WTC11 (cell line): ENCODE results near the gene PLPPR5. TPM values are rescaled to one million over a fixed set of nuclear protein-coding genes. Genes with fewer than 3 reads are reported as not detected.

Source experiments
- ATAC-seq: fragments of 200-7000 bp; cut with Tn5 transposase; 2 replicates; pipeline ENCODE4 v1.10.0; 2021; ENCODE audit warnings: mild to moderate bottlenecking, moderate library complexity
- CTCF ChIA-PET: fragments of 300-600 bp; sonication (Branson Sonifier 250); formaldehyde crosslinking; loops from one replicate; lab custom pipeline; 2021; ENCODE audit warnings: antibody characterized with exemption; lab: Charles Lee
- POLR2A ChIA-PET: fragments of 350-600 bp; sonication (Branson Sonifier 250); formaldehyde crosslinking; loops from one replicate; lab custom pipeline; 2021; ENCODE audit warnings: antibody characterized with exemption; lab: Charles Lee
- DNase-seq: peaks from one replicate; pipeline ENCODE4 v3.0.0; 2021; ENCODE audit warnings: low spot score
- H3K27ac Mint-ChIP-seq: 2 replicates; pipeline ENCODE4 v1.8.0; 2021; ENCODE audit warnings: mixed read lengths
- H3K27me3 Mint-ChIP-seq: 2 replicates; pipeline ENCODE4 v1.8.0; 2021; ENCODE audit warnings: low read depth, mild to moderate bottlenecking, moderate library complexity, mixed read lengths
- H3K36me3 Mint-ChIP-seq: 2 replicates; pipeline ENCODE4 v1.8.0; 2021; ENCODE audit warnings: mixed read lengths
- H3K4me1 Mint-ChIP-seq: 2 replicates; pipeline ENCODE4 v1.8.0; 2022; ENCODE audit warnings: mixed read lengths
- H3K4me3 Mint-ChIP-seq: 2 replicates; pipeline ENCODE4 v1.8.0; 2021; ENCODE audit warnings: mild to moderate bottlenecking, moderate library complexity, mixed read lengths
- H3K9me3 Mint-ChIP-seq: 2 replicates; pipeline ENCODE4 v1.8.0; 2021; ENCODE audit warnings: mixed read lengths
- ATF6 ChIP-seq: sonication (generic); formaldehyde crosslinking; IDR thresholded peaks from 2 replicates; pipeline ENCODE4 v1.8.1; 2023; ENCODE audit warnings: mild to moderate bottlenecking, missing genetic modification reagents
- FOXK1 ChIP-seq: sonication (generic); formaldehyde crosslinking; IDR thresholded peaks from 2 replicates; pipeline ENCODE4 v1.8.0; 2022; ENCODE audit warnings: mild to moderate bottlenecking, moderate library complexity, missing genetic modification reagents
- FOXP1 ChIP-seq: sonication (generic); formaldehyde crosslinking; IDR thresholded peaks from 2 replicates; pipeline ENCODE4 v1.8.0; 2022; ENCODE audit warnings: missing genetic modification reagents, mild to moderate bottlenecking, moderate library complexity, borderline replicate concordance
- IRF2 ChIP-seq: sonication (generic); formaldehyde crosslinking; IDR thresholded peaks from 2 replicates; pipeline ENCODE4 v1.8.0; 2022; ENCODE audit warnings: low read depth, missing genetic modification reagents, borderline replicate concordance
- TEAD1 ChIP-seq: sonication (generic); formaldehyde crosslinking; IDR thresholded peaks from 2 replicates; pipeline ENCODE4 v1.8.0; 2022; ENCODE audit warnings: mild to moderate bottlenecking, missing genetic modification reagents
- ZNF121 ChIP-seq: sonication (generic); formaldehyde crosslinking; IDR thresholded peaks from 2 replicates; pipeline ENCODE4 v1.8.0; 2023; ENCODE audit warnings: missing genetic modification reagents
- ZNF232 ChIP-seq: sonication (generic); formaldehyde crosslinking; IDR thresholded peaks from 2 replicates; pipeline ENCODE4 v1.8.0; 2022; ENCODE audit warnings: mild to moderate bottlenecking, missing genetic modification reagents
- ZNF396 ChIP-seq: fragments of 250-450 bp; sonication (Bioruptor Pico); IDR thresholded peaks from 2 replicates; pipeline ENCODE4 v1.8.0; 2021; ENCODE audit warnings: mild to moderate bottlenecking, moderate library complexity, borderline replicate concordance
- total RNA-seq: library from RNA; stranded (reverse); gene quantifications from 3 replicates; pipeline ENCODE4 v1.2.3, GENCODE V29; 2021
- TF ChIP-seq, protein P1 (sequence below): sonication (generic); formaldehyde crosslinking; IDR thresholded peaks from 2 replicates; pipeline ENCODE4 v1.8.0; 2022; ENCODE audit warnings: mild to moderate bottlenecking, missing genetic modification reagents
- TF ChIP-seq, protein P2 (sequence below): sonication (generic); formaldehyde crosslinking; IDR thresholded peaks from 2 replicates; pipeline ENCODE4 v1.8.1; 2023; ENCODE audit warnings: mild to moderate bottlenecking, missing genetic modification reagents, moderate library complexity
- TF ChIP-seq, protein P3 (sequence below): sonication (generic); formaldehyde crosslinking; IDR thresholded peaks from 2 replicates; pipeline ENCODE4 v1.8.1; 2022; ENCODE audit warnings: low read depth, missing genetic modification reagents, borderline replicate concordance
- TF ChIP-seq, protein P4 (sequence below): sonication (generic); formaldehyde crosslinking; IDR thresholded peaks from 2 replicates; pipeline ENCODE4 v1.8.0; 2023; ENCODE audit warnings: missing genetic modification reagents
- TF ChIP-seq, protein P5 (sequence below): sonication (generic); formaldehyde crosslinking; IDR thresholded peaks from 2 replicates; pipeline ENCODE4 v1.8.1; 2022; ENCODE audit warnings: mild to moderate bottlenecking, moderate library complexity, missing genetic modification reagents
- TF ChIP-seq, protein P6 (sequence below): sonication (generic); formaldehyde crosslinking; IDR thresholded peaks from 2 replicates; pipeline ENCODE4 v1.8.0; 2022; ENCODE audit warnings: mild to moderate bottlenecking, missing genetic modification reagents
- TF ChIP-seq, protein P7 (sequence below): fragments of 250-450 bp; sonication (Bioruptor Pico); IDR thresholded peaks from 2 replicates; pipeline ENCODE4 v1.9.0; 2021; ENCODE audit warnings: mild to moderate bottlenecking, borderline replicate concordance
- TF ChIP-seq, protein P8 (sequence below): sonication (generic); formaldehyde crosslinking; IDR thresholded peaks from 2 replicates; pipeline ENCODE4 v1.8.1; 2022; ENCODE audit warnings: low read depth, mild to moderate bottlenecking, moderate library complexity, missing genetic modification reagents, borderline replicate concordance

The PLPPR5 gene
- total RNA-seq, 1 experiment from 2014 or later: 1.6 TPM

GRCh38 chr1:98947071-98947470 is 57.6 kb downstream of the PLPPR5 start:
- POLR2A ChIA-PET: no interaction called here
- CTCF ChIA-PET: no interaction called here
- DNase-seq (no peak), ATAC-seq (no peak)
- Mint-ChIP-seq H3K27me3 (no peaks in the 10 kb centered on the region), H3K4me3 (no peak overlapping the region), H3K36me3 (no peaks in the 10 kb centered on the region), H3K9me3 (no peaks in the 10 kb centered on the region), H3K4me1 (no peaks in the 10 kb centered on the region), H3K27ac (no peak overlapping the region)
- no peak for TF ChIP-seq FOXP1 (CRISPR knock-in tag)
- no peak for TF ChIP-seq TEAD1 (CRISPR knock-in tag)
- TF ChIP-seq, protein P1, sequence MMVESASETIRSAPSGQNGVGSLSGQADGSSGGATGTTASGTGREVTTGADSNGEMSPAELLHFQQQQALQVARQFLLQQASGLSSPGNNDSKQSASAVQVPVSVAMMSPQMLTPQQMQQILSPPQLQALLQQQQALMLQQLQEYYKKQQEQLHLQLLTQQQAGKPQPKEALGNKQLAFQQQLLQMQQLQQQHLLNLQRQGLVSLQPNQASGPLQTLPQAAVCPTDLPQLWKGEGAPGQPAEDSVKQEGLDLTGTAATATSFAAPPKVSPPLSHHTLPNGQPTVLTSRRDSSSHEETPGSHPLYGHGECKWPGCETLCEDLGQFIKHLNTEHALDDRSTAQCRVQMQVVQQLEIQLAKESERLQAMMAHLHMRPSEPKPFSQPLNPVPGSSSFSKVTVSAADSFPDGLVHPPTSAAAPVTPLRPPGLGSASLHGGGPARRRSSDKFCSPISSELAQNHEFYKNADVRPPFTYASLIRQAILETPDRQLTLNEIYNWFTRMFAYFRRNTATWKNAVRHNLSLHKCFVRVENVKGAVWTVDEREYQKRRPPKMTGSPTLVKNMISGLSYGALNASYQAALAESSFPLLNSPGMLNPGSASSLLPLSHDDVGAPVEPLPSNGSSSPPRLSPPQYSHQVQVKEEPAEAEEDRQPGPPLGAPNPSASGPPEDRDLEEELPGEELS: no peak
- TF ChIP-seq ZNF121 (CRISPR knock-in tag): no peak
- TF ChIP-seq, protein P2, sequence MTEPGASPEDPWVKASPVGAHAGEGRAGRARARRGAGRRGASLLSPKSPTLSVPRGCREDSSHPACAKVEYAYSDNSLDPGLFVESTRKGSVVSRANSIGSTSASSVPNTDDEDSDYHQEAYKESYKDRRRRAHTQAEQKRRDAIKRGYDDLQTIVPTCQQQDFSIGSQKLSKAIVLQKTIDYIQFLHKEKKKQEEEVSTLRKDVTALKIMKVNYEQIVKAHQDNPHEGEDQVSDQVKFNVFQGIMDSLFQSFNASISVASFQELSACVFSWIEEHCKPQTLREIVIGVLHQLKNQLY (CRISPR knock-in tag): no peak
- TF ChIP-seq ATF6 (CRISPR knock-in tag): no peak
- TF ChIP-seq, protein P3, sequence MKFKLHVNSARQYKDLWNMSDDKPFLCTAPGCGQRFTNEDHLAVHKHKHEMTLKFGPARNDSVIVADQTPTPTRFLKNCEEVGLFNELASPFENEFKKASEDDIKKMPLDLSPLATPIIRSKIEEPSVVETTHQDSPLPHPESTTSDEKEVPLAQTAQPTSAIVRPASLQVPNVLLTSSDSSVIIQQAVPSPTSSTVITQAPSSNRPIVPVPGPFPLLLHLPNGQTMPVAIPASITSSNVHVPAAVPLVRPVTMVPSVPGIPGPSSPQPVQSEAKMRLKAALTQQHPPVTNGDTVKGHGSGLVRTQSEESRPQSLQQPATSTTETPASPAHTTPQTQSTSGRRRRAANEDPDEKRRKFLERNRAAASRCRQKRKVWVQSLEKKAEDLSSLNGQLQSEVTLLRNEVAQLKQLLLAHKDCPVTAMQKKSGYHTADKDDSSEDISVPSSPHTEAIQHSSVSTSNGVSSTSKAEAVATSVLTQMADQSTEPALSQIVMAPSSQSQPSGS (CRISPR knock-in tag): no peak
- no peak for TF ChIP-seq FOXK1 (CRISPR knock-in tag)
- TF ChIP-seq, protein P4, sequence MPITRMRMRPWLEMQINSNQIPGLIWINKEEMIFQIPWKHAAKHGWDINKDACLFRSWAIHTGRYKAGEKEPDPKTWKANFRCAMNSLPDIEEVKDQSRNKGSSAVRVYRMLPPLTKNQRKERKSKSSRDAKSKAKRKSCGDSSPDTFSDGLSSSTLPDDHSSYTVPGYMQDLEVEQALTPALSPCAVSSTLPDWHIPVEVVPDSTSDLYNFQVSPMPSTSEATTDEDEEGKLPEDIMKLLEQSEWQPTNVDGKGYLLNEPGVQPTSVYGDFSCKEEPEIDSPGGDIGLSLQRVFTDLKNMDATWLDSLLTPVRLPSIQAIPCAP (CRISPR knock-in tag): no peak
- TF ChIP-seq ZNF232 (CRISPR knock-in tag): no peak
- no peak for TF ChIP-seq IRF2 (CRISPR knock-in tag)
- TF ChIP-seq ZNF396: no peak
- TF ChIP-seq, protein P5, sequence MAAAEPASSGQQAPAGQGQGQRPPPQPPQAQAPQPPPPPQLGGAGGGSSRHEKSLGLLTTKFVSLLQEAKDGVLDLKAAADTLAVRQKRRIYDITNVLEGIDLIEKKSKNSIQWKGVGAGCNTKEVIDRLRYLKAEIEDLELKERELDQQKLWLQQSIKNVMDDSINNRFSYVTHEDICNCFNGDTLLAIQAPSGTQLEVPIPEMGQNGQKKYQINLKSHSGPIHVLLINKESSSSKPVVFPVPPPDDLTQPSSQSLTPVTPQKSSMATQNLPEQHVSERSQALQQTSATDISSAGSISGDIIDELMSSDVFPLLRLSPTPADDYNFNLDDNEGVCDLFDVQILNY (CRISPR knock-in tag): no peak
- TF ChIP-seq, protein P6, sequence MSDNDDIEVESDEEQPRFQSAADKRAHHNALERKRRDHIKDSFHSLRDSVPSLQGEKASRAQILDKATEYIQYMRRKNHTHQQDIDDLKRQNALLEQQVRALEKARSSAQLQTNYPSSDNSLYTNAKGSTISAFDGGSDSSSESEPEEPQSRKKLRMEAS (CRISPR knock-in tag): no peak
- TF ChIP-seq, protein P7, sequence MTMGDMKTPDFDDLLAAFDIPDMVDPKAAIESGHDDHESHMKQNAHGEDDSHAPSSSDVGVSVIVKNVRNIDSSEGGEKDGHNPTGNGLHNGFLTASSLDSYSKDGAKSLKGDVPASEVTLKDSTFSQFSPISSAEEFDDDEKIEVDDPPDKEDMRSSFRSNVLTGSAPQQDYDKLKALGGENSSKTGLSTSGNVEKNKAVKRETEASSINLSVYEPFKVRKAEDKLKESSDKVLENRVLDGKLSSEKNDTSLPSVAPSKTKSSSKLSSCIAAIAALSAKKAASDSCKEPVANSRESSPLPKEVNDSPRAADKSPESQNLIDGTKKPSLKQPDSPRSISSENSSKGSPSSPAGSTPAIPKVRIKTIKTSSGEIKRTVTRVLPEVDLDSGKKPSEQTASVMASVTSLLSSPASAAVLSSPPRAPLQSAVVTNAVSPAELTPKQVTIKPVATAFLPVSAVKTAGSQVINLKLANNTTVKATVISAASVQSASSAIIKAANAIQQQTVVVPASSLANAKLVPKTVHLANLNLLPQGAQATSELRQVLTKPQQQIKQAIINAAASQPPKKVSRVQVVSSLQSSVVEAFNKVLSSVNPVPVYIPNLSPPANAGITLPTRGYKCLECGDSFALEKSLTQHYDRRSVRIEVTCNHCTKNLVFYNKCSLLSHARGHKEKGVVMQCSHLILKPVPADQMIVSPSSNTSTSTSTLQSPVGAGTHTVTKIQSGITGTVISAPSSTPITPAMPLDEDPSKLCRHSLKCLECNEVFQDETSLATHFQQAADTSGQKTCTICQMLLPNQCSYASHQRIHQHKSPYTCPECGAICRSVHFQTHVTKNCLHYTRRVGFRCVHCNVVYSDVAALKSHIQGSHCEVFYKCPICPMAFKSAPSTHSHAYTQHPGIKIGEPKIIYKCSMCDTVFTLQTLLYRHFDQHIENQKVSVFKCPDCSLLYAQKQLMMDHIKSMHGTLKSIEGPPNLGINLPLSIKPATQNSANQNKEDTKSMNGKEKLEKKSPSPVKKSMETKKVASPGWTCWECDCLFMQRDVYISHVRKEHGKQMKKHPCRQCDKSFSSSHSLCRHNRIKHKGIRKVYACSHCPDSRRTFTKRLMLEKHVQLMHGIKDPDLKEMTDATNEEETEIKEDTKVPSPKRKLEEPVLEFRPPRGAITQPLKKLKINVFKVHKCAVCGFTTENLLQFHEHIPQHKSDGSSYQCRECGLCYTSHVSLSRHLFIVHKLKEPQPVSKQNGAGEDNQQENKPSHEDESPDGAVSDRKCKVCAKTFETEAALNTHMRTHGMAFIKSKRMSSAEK: no peak
- TF ChIP-seq, protein P8, sequence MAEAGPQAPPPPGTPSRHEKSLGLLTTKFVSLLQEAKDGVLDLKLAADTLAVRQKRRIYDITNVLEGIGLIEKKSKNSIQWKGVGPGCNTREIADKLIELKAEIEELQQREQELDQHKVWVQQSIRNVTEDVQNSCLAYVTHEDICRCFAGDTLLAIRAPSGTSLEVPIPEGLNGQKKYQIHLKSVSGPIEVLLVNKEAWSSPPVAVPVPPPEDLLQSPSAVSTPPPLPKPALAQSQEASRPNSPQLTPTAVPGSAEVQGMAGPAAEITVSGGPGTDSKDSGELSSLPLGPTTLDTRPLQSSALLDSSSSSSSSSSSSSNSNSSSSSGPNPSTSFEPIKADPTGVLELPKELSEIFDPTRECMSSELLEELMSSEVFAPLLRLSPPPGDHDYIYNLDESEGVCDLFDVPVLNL: no peak
